Stimulated activated CD8-positive, alpha-beta memory T cell treated with anti-CD3 and anti-CD28 coated beads, Interleukin-4, amount 100 ng/mL, for 48 hours (primary cell): ENCODE data around the gene SLC9A6.
"Not testable (repeated sequence)": the region's sequence is repeated elsewhere in the genome, so short reads cannot be mapped to it uniquely, and the experiment has no call there.

Experiments used
- DNase-seq: peaks from one replicate; pipeline ENCODE4 v3.0.0-alpha.2; 2020

The SLC9A6 gene

GRCh38 chrX:136030303-136031191 is 45.3 kb downstream of the SLC9A6 start:
- DNase-seq: no peak

GRCh38 chrX:136031626-136032025 is 46.4 kb downstream of the SLC9A6 start:
- DNase-seq: no peak

GRCh38 chrX:136032370-136032769 is 47.1 kb downstream of the SLC9A6 start:
- DNase-seq: no peak

- DNase-seq: no peak
Measured at GRCh38 chrX:136034668-136035067, 49.4 kb downstream of the SLC9A6 start.

DNA sequence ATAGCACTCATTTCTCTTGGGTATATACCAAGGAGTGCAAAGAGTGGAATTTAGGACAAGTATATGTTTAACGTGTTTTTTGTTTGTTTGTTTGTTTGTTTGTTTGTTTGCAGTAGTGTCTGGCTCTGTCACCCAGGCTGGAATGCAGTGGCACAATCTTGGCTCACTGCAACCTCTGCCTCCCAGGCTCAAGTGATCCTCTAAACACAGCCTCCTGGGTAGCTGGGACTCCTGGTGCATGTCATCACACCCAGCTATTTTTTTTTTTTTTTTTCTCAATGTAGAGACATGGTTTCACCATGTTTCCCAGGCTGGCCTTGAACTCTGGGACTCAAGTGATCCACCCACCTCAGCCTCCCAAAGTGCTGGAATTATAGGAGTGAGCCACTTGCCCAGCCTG is 50.4 kb downstream of the SLC9A6 start:
- no peak for DNase-seq

- no peak for DNase-seq
Measured at GRCh38 chrX:136039485-136039884, 54.2 kb downstream of the SLC9A6 start.

DNA sequence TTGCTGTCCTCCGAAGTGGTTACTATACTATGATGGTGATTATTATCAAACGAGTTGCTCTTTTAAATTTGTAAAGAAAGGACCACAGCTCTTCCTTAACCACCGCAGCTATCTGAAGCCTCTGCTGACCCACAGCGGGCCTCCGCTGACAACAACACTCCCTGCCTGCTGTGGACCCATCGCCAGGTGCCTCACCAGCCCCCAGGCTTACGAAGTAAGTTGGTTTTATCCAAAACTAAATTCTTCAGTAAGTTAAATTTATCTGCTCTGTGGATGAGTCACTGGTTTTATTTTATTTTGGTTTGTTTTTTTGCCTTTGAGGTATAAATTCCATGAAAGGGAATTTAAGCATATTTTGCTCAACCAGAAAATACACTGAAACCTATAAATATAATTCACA is 54.7 kb downstream of the SLC9A6 start:
- no peak for DNase-seq

DNA sequence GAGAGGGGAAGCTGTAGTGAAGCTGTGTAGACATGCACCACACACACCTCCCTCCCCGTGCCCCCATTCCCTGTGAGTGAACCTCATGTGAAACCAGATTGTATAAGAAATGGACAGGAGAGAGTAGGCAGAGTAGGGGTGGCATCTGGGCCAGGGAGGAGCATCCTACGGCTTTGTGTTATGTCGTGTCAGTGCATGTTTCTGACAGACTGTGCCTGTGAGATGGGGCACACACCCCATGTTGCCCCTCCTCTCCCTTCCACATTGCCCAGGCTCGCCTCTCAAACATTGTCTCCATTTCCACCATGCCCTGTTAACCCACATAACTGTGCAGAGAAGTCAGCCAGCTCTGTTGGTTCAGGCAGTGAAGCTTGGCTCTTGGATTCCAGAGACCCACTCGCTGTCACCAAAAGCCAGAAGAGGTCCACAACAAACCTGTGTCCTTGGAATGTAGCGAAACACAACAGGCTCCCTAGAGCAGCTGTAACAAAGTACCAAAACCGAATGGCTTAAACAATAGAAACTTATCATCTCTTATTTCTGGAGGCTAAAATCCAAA is 56.1 kb downstream of the SLC9A6 start:
- DNase-seq: no peak

- no peak for DNase-seq
Measured at GRCh38 chrX:136045008-136045407, 59.8 kb downstream of the SLC9A6 start.

- no peak for DNase-seq
Measured at GRCh38 chrX:136046295-136047015, 61.2 kb downstream of the SLC9A6 start.

GRCh38 chrX:136047016-136047642 is 61.9 kb downstream of the SLC9A6 start:
- DNase-seq: no peak

- no peak for DNase-seq
Measured at GRCh38 chrX:136047969-136048368, 62.7 kb downstream of the SLC9A6 start.

DNA sequence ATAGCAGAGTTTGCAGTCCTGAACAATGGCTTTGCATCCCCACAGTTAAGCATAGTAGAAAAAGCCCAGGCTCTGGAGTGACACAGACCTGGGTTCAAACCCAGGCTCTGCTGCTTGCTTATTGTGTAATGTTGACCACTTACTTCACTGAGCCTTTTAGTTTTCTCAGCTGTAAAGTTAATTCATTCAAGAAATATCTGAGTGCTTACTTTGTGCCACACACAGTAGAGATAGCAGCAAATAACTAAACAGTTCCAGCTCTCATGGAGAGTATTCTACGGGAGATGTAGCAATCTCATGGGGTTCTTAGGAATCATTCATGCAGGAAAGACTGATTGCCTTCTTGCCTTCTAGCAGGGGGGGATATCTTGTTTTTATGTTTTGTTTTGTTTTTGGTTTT is 63.2 kb downstream of the SLC9A6 start:
- no peak for DNase-seq

DNA sequence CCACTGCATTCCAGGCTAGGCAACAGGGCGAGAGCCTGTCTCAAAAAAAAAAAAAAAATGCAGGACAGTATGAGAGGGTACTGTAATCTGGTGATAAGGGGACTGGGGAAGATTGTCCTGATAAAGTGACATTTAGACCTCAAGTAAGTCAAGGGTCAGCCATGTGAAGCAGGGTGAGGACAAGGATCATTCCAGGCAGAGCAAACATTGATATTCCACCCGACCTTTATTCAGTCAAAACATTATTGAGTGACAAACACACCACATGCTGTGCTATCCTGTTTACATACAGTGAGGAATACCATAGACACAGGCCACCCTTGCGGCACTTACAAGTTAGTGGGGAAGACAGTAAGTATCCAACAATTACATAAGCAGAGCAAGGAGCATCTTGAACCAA is 64.4 kb downstream of the SLC9A6 start:
- no peak for DNase-seq

GRCh38 chrX:136050875-136051274 is 65.6 kb downstream of the SLC9A6 start:
- not testable (repeated sequence) for DNase-seq

- no peak for DNase-seq
Measured at GRCh38 chrX:136051611-136052010, 66.4 kb downstream of the SLC9A6 start.

DNA sequence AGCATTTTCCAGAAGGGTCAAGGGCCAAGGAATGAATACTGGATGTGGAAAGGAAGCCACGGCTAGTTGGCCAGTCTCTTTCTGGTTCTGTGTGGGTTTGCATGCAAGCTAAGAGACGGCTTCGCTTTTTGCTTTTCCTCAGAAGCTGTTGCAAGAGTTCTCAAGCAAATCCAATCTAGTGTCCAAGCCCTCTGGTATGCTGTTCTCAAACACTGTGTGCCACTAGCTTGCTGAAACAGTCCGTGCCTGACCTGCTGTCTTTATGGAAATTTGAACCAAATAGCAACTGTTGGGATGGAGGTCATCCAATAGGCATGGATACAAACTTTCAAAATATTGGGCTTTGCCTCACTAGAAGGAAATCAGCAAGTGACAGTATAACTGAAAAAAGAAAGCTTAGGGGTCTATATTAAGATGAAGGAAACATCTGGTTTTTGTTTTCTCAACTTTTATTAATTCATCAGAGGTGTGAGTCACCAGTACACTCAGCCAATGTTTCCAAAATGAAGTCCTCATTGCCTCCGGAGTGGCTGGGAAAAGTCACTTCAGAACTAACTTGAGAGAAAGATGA is 70.5 kb downstream of the SLC9A6 start:
- DNase-seq: no peak

DNA sequence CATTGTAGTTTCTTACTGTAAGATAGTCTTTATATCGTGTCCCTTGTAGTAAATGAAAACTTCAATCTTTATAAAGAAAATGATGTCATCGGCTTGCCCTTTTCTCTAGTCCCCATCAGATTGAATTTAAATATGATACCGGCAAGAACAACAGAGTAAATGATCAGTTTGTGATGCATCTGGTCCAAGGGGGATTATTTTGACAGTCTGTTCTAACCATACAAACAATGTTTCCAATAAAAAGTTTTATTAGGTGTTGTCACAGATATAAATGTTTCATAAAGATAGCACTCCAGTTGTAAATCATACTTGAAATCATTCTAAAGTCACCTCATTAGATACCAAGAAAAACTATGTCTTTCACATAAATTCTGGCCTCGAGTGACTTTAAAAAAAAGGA is 72.3 kb downstream of the SLC9A6 start:
- DNase-seq: no peak

GRCh38 chrX:136059350-136059749 is 74.1 kb downstream of the SLC9A6 start:
- no peak for DNase-seq

- DNase-seq: no peak
Measured at GRCh38 chrX:136061286-136061685, 76.1 kb downstream of the SLC9A6 start.

DNA sequence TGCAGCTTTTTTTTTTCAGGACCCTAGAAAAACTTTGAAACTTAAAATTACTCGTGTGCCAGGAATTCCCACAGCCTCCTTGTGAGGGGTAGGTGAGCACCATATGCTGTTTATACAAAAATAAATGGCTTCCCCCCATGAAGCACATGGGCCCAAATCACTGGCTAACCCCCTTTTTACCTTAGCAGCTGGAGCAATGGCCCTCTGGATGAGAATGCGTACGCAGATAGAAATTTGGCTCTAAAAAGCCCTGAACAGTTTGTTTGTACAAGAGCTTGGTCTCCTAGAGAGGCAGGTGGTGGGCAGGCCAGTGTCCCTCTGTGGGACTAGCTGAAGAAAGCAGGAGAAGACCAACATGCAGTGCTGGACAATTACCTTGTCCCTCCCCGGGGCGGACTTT is 76.5 kb downstream of the SLC9A6 start:
- no peak for DNase-seq

DNA sequence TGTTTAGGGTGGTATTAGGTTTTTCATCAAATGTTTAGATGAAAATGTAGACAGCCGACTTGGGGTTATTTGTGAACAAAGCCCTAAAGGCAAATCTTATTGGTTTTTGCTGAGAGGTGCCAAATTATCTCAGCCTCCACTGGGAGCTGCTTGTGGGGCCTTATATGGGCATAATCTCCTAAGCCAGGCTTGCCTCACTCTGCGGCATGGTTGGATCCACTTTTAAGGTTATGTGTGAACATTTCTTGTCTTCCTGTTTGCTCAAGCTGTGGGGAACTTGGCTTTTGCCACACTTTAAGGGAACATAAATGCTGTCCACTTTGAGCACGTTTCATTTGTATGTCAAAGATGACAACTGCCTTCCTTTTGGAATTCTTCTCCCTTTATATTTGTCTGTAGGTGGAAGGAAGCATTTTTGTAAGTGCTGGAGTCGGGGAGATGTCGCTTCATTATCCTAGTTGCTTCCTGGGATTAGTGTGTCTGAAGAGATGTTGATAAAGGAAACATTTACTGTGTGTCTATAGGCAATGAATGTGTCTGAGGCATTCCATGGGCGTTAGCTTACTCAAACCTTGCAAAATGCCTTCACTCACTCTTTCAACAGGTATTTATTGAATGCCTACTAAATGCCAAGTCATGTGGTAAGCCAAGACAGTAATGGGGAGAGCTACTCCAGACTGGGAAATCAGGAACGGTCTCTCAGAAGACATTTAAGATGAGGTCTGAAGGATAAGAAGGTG is 78.3 kb downstream of the SLC9A6 start:
- DNase-seq: no peak
